ENCODE data around the gene VWA2. TPM values are rescaled to one million over a fixed set of nuclear protein-coding genes. Genes with fewer than 3 reads are reported as not detected.

VWA2 gene
- polyA plus RNA-seq, 3 donors = not detected

GRCh38 chr10:114242235-114242634 lies 3.2 kb downstream of the VWA2 start:
- WGBS (ENCODE audit: insufficient coverage) = 86% methylated on average over 7 of the region's 9 CpGs
- Histone ChIP-seq H3K9ac (ENCODE audit: insufficient read depth, low read length, poor library complexity, severe bottlenecking) (no peak overlapping the region), H3K27ac (ENCODE audit: low read depth in 1 of 2, low read length in 2 of 2) (no peak overlapping the region), H3K79me2 (ENCODE audit: insufficient read depth, low read length) (no peaks in the 10 kb centered on the region), H3K4me1 (ENCODE audit: control insufficient read depth in 1 of 2, insufficient read depth in 2 of 2, low read length in 2 of 2) (peaks cover 0 to 3% of the 10 kb centered on the region in 2 donors), H2AFZ (ENCODE audit: insufficient read depth, low read depth, low read length, poor library complexity, severe bottlenecking) (no peak overlapping the region), H4K20me1 (ENCODE audit: insufficient read depth, low read length) (no peaks in the 10 kb centered on the region), H3K9me3 (replicated peaks in 1 of 2; ENCODE audit: control insufficient read depth in 1 of 2, insufficient read depth in 1 of 2, low read length in 2 of 2) (no peaks in the 10 kb centered on the region), H3K27me3 (ENCODE audit: control insufficient read depth in 2 of 2, insufficient read depth in 2 of 2, low read length in 2 of 2) (peaks cover 35 to 52% of the 10 kb centered on the region in 2 donors), H3K4me2 (replicated peaks; ENCODE audit: extremely low read depth, low read length, poor library complexity, severe bottlenecking) (no peak overlapping the region), H3K36me3 (replicated peaks in 1 of 2; ENCODE audit: control insufficient read depth in 1 of 2, insufficient read depth in 2 of 2, low read length in 2 of 2) (no peaks in the 10 kb centered on the region), H3K4me3 (replicated peaks in 1 of 3; ENCODE audit: low read depth in 2 of 3, low read length in 3 of 3) (no peak overlapping the region)
- intact Hi-C loops (cut with micrococcal nuclease) = no loop called here
- Mint-ChIP-seq H3K36me3 (no peaks in the 10 kb centered on the region), H3K4me1 (peaks cover 4% of the 10 kb centered on the region), H3K27ac (no peak overlapping the region), H3K4me3 (peak overlapping the region in 1 of 2 donors; percentile 13), H3K27me3 (ENCODE audit: low read depth in 3 of 3) (peaks cover 40 to 68% (median 62%) of the 10 kb centered on the region in 3 donors), H3K9me3 (peaks cover 0 to 4% (median 0%) of the 10 kb centered on the region in 7 donors)
- TF ChIP-seq CTCF (IDR thresholded peaks at IDR 0.05) = no peak
- DNase-seq = no peak

- Mint-ChIP-seq H3K9me3 (peaks cover 0 to 4% (median 0%) of the 10 kb centered on the region in 7 donors), H3K27ac (peak overlapping the region in 1 of 7 donors; percentile 5), H3K27me3 (ENCODE audit: low read depth in 3 of 3) (peaks cover 28 to 56% (median 51%) of the 10 kb centered on the region in 3 donors), H3K4me3 (peak overlapping the region in 1 of 2 donors; percentile 43), H3K4me1 (peaks cover 4% of the 10 kb centered on the region), H3K36me3 (no peaks in the 10 kb centered on the region)
- H3K27ac ChIP-seq (ENCODE audit: low read depth in 1 of 2, low read length in 2 of 2) = no peak overlapping the region
- DNase-seq = no peak
- no peaks in the 10 kb centered on the region for H3K79me2 ChIP-seq (ENCODE audit: insufficient read depth, low read length)
- H2AFZ ChIP-seq (ENCODE audit: insufficient read depth, low read depth, low read length, poor library complexity, severe bottlenecking) = no peak overlapping the region
- no peak overlapping the region for H3K9ac ChIP-seq (ENCODE audit: insufficient read depth, low read length, poor library complexity, severe bottlenecking)
- 97% methylated on average over 3 of the region's 9 CpGs for WGBS (ENCODE audit: insufficient coverage)
- no peaks in the 10 kb centered on the region for H4K20me1 ChIP-seq (ENCODE audit: insufficient read depth, low read length)
- H3K4me2 ChIP-seq (replicated peaks; ENCODE audit: extremely low read depth, low read length, poor library complexity, severe bottlenecking) = no peak overlapping the region
- no peaks in the 10 kb centered on the region for H3K9me3 ChIP-seq (replicated peaks in 1 of 2; ENCODE audit: control insufficient read depth in 1 of 2, insufficient read depth in 1 of 2, low read length in 2 of 2)
- no peak for TF ChIP-seq CTCF (IDR thresholded peaks at IDR 0.05)
- peaks cover 0 to 3% of the 10 kb centered on the region in 2 donors for H3K4me1 ChIP-seq (ENCODE audit: control insufficient read depth in 1 of 2, insufficient read depth in 2 of 2, low read length in 2 of 2)
- H3K4me3 ChIP-seq (replicated peaks in 1 of 3; ENCODE audit: low read depth in 2 of 3, low read length in 3 of 3) = no peak overlapping the region
- no peaks in the 10 kb centered on the region for H3K36me3 ChIP-seq (replicated peaks in 1 of 2; ENCODE audit: control insufficient read depth in 1 of 2, insufficient read depth in 2 of 2, low read length in 2 of 2)
- intact Hi-C loops (cut with micrococcal nuclease) = no loop called here
- H3K27me3 ChIP-seq (ENCODE audit: control insufficient read depth in 2 of 2, insufficient read depth in 2 of 2, low read length in 2 of 2) = peaks cover 26 to 40% of the 10 kb centered on the region in 2 donors
Measured at GRCh38 chr10:114243661-114244060, 4.6 kb downstream of the VWA2 start.

All from CD14-positive monocyte (primary cell).